ENCODE results near the gene ZNF69. TPM values are rescaled to one million over a fixed set of nuclear protein-coding genes. Genes with fewer than 3 reads are reported as not detected.
"Not testable (repeated sequence)": the region's sequence is repeated elsewhere in the genome, so short reads cannot be mapped to it uniquely, and the experiment has no call there.

The ZNF69 gene
- total RNA-seq, 1 donor from 2014 or later: 5.2 TPM

DNA sequence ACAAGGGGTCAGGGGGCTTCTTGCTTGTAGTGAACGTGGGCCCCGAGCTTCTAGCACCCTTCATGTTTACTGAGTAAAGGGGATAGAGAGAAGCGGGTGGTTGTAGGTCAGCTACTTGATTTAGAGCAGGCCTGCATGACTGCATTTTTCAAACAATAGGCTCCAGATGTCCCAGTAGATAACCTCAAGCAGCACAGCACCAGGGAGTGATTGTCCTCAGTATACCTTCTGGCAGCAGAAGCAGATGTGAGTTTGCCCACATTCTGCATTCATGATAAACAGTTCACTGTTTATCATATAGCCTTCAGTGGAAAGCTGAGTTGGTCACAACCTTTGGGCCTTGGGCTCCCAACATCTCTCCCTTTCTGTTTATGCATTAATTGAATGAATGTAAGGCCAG lies 34.2 kb upstream of the ZNF69 start:
- H3K36me3 ChIP-seq: peaks cover 2% of the 10 kb centered on the region
- TF ChIP-seq, protein P1, sequence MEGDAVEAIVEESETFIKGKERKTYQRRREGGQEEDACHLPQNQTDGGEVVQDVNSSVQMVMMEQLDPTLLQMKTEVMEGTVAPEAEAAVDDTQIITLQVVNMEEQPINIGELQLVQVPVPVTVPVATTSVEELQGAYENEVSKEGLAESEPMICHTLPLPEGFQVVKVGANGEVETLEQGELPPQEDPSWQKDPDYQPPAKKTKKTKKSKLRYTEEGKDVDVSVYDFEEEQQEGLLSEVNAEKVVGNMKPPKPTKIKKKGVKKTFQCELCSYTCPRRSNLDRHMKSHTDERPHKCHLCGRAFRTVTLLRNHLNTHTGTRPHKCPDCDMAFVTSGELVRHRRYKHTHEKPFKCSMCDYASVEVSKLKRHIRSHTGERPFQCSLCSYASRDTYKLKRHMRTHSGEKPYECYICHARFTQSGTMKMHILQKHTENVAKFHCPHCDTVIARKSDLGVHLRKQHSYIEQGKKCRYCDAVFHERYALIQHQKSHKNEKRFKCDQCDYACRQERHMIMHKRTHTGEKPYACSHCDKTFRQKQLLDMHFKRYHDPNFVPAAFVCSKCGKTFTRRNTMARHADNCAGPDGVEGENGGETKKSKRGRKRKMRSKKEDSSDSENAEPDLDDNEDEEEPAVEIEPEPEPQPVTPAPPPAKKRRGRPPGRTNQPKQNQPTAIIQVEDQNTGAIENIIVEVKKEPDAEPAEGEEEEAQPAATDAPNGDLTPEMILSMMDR (IDR thresholded peaks at IDR 0.05; ENCODE audit: borderline replicate concordance): no peak
- no peaks in the 10 kb centered on the region for H3K9me3 ChIP-seq (replicated peaks)
- no peak overlapping the region for H3K27ac ChIP-seq (replicated peaks)
- peaks cover 17% of the 10 kb centered on the region for H3K4me1 ChIP-seq
- intact Hi-C loops (cut with micrococcal nuclease): no loop called here
- H3K27me3 ChIP-seq (ENCODE audit: low read depth): no peaks in the 10 kb centered on the region
- no peak for DNase-seq
- no peak overlapping the region for H3K4me3 ChIP-seq

DNA sequence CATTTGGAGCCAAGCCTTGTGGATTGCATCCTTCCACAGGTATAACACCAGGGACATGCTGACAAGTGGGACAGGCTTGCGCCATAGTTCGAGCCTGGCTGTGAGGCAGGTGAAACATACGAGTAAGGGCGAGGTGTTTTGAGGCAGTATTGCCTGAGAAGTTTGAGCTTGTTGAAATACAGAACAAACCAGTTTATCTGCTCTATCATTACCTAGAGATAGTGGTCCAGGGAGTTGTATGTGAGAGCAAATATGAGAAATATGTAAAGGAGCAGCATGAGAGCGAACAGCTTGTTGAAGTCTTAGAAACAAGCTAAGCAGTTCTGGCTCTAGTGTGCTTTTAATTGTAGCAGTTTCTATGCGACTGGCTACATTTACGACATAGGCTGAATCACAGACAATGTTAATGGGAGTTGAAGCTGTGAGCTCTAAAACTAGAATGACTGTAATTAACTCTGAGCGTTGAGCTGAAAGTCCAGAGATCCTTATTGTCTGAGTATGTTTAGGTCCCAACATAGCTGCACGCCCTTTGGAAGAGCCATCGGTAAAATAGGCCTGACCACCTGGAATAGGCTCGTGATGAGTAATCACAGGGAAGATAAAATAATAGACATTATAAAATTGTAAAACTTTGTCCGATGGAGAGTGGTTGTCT lies 30.9 kb upstream of the ZNF69 start:
- intact Hi-C loops (cut with micrococcal nuclease): no loop called here
- no peaks in the 10 kb centered on the region for H3K27me3 ChIP-seq (ENCODE audit: low read depth)
- H3K4me1 ChIP-seq: no peaks in the 10 kb centered on the region
- no peak for DNase-seq
- H3K9me3 ChIP-seq (replicated peaks): peaks cover 22% of the 10 kb centered on the region
- H3K27ac ChIP-seq (replicated peaks): no peak overlapping the region
- peaks cover 2% of the 10 kb centered on the region for H3K36me3 ChIP-seq
- TF ChIP-seq, protein P1 (IDR thresholded peaks at IDR 0.05; ENCODE audit: borderline replicate concordance): no peak
- H3K4me3 ChIP-seq: no peak overlapping the region

DNA sequence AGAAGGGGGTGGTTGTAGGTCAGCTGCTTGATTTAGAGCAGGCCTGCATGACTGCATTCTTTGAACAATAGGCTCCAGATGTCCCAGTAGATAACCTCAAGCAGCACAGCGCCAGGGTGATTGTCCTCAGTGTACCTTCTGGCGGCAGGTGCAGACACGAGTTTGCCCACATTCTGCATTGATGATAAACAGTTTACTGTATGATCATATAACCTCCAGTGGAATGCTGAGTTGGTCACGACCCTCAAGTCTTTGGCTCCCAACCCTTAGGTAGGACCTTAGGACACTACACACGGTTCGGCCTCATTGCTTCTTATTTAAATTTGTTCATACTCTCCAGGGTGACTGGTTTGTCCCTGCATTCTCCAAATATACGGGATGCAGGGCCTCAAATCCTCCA lies 26.9 kb upstream of the ZNF69 start:
- H3K9me3 ChIP-seq (replicated peaks): peaks cover 60% of the 10 kb centered on the region

DNA sequence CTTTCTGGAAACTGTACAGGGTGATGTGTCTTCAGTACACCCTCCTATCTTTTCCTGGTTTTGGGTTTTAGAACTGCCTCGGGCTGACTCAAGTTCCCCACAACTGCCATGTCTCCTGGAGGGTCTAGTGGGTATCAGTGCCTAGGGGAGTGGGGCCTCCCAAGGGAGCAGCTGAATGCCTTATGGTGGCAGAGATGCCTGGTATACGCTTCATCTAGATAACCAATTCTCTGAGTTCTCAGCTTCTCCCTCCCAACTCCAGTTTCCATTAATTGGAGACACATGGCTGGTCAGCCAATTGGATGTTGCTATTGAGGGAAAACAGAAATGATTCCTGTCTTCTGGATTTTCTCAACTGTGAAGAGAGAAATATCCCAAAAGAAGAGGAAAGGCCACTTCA lies 26.3 kb upstream of the ZNF69 start:
- H3K4me1 ChIP-seq: no peaks in the 10 kb centered on the region
- H3K27ac ChIP-seq (replicated peaks): no peak overlapping the region
- TF ChIP-seq, protein P1 (IDR thresholded peaks at IDR 0.05; ENCODE audit: borderline replicate concordance): no peak
- no peaks in the 10 kb centered on the region for H3K27me3 ChIP-seq (ENCODE audit: low read depth)
- no peak for DNase-seq
- H3K4me3 ChIP-seq: no peak overlapping the region
- intact Hi-C loops (cut with micrococcal nuclease): no loop called here
- peaks cover 66% of the 10 kb centered on the region for H3K9me3 ChIP-seq (replicated peaks)
- peaks cover 26% of the 10 kb centered on the region for H3K36me3 ChIP-seq

More for the DNA sequence above, 26.9 kb upstream of the ZNF69 start:
- intact Hi-C loops (cut with micrococcal nuclease): no loop called here
- H3K4me1 ChIP-seq: no peaks in the 10 kb centered on the region
- DNase-seq: no peak
- H3K4me3 ChIP-seq: no peak overlapping the region
- no peaks in the 10 kb centered on the region for H3K27me3 ChIP-seq (ENCODE audit: low read depth)
- TF ChIP-seq, protein P1 (IDR thresholded peaks at IDR 0.05; ENCODE audit: borderline replicate concordance): no peak
- H3K36me3 ChIP-seq: peaks cover 20% of the 10 kb centered on the region
- no peak overlapping the region for H3K27ac ChIP-seq (replicated peaks)

DNA sequence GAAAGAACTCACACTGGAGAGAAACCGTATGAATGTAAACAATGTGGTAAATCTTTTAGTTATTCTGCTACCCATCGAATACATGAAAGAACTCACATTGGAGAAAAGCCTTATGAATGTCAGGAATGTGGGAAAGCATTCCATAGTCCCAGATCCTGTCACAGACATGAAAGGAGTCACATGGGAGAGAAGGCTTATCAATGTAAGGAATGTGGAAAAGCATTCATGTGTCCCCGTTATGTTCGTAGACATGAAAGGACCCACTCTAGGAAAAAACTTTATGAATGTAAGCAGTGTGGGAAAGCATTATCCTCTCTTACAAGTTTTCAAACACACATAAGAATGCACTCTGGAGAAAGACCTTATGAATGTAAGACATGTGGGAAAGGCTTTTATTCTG lies 19.8 kb upstream of the ZNF69 start:
- H3K27ac ChIP-seq (replicated peaks); H3K27me3 ChIP-seq (ENCODE audit: low read depth); H3K4me3 ChIP-seq; DNase-seq; intact Hi-C loops (cut with micrococcal nuclease); H3K4me1 ChIP-seq: not testable (repeated sequence)
- Histone ChIP-seq H3K36me3 (peaks cover 64% of the 10 kb centered on the region), H3K9me3 (replicated peaks) (peaks cover 94% of the 10 kb centered on the region)

DNA sequence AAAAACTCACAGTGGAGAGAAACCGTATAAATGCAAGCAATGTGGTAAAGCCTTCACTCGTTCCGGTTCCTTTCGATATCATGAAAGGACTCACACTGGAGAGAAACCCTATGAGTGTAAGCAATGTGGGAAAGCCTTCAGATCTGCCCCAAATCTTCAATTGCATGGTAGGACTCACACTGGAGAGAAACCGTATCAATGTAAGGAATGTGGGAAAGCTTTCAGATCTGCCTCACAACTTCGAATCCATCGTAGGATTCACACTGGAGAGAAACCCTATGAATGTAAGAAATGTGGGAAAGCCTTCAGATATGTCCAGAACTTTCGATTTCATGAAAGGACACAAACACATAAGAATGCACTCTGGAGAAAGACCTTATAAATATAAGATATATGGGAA lies 19.4 kb upstream of the ZNF69 start:
- Histone ChIP-seq H3K27me3 (ENCODE audit: low read depth) (no peaks in the 10 kb centered on the region), H3K4me3 (no peak overlapping the region), H3K27ac (replicated peaks) (no peak overlapping the region), H3K4me1 (no peaks in the 10 kb centered on the region), H3K36me3 (peaks cover 60% of the 10 kb centered on the region), H3K9me3 (replicated peaks) (peaks cover 90% of the 10 kb centered on the region)
- no peak for DNase-seq
- TF ChIP-seq, protein P1 (IDR thresholded peaks at IDR 0.05; ENCODE audit: borderline replicate concordance): no peak
- intact Hi-C loops (cut with micrococcal nuclease): no loop called here

All from left ventricle myocardium inferior (tissue), 1 donor.